ENCODE measurements around the gene PREX1. TPM values are rescaled to one million over a fixed set of nuclear protein-coding genes. Genes with fewer than 3 reads are reported as not detected.

PREX1 gene
- total RNA-seq, 3 donors from 2014 or later: 53.1 to 84.2 (median 65.1) TPM

- H3K36me3 ChIP-seq: no peaks in the 10 kb centered on the region
- no peak overlapping the region for H3K27ac ChIP-seq
- TF ChIP-seq POLR2A (IDR thresholded peaks at IDR 0.05) (no peak), CTCF (IDR thresholded peaks at IDR 0.05) (no peak), POLR2AphosphoS5 (IDR thresholded peaks at IDR 0.05) (no peak)
- H3K4me1 ChIP-seq: no peaks in the 10 kb centered on the region
- no peaks in the 10 kb centered on the region for H3K9me3 ChIP-seq
- intact Hi-C loops (cut with DNase I; ENCODE audit: low total_unique reads): no loop called here
- H3K4me3 ChIP-seq: no peak overlapping the region
- DNase-seq (ENCODE audit: low spot score in 2 of 2): no peak
- no peaks in the 10 kb centered on the region for H3K27me3 ChIP-seq
Measured at GRCh38 chr20:48747840-48748414, 79.9 kb downstream of the PREX1 start.

- intact Hi-C loops (cut with DNase I; ENCODE audit: low total_unique reads): no loop called here
- Histone ChIP-seq H3K4me1 (no peaks in the 10 kb centered on the region), H3K4me3 (no peak overlapping the region), H3K9me3 (no peaks in the 10 kb centered on the region), H3K36me3 (no peaks in the 10 kb centered on the region), H3K27ac (no peak overlapping the region), H3K27me3 (no peaks in the 10 kb centered on the region)
- no peak for DNase-seq (ENCODE audit: low spot score in 2 of 2)
- TF ChIP-seq POLR2A (IDR thresholded peaks at IDR 0.05): no peak
- no peak for TF ChIP-seq POLR2AphosphoS5 (IDR thresholded peaks at IDR 0.05)
- no peak for TF ChIP-seq CTCF (IDR thresholded peaks at IDR 0.05)
Measured at GRCh38 chr20:48745330-48745729, 82.5 kb downstream of the PREX1 start.

GRCh38 chr20:48744515-48744914 lies 83.3 kb downstream of the PREX1 start:
- no peaks in the 10 kb centered on the region for H3K27me3 ChIP-seq
- H3K9me3 ChIP-seq: no peaks in the 10 kb centered on the region
- no peak overlapping the region for H3K4me3 ChIP-seq
- no peak for DNase-seq (ENCODE audit: low spot score in 2 of 2)
- no peak overlapping the region for H3K27ac ChIP-seq
- no peaks in the 10 kb centered on the region for H3K36me3 ChIP-seq
- intact Hi-C loops (cut with DNase I; ENCODE audit: low total_unique reads): no loop called here
- TF ChIP-seq POLR2A (IDR thresholded peaks at IDR 0.05) (no peak), CTCF (IDR thresholded peaks at IDR 0.05) (no peak), POLR2AphosphoS5 (IDR thresholded peaks at IDR 0.05) (no peak)
- H3K4me1 ChIP-seq: no peaks in the 10 kb centered on the region

GRCh38 chr20:48743807-48744206 lies 84.0 kb downstream of the PREX1 start:
- Histone ChIP-seq H3K9me3 (no peaks in the 10 kb centered on the region), H3K36me3 (no peaks in the 10 kb centered on the region), H3K4me1 (no peaks in the 10 kb centered on the region), H3K4me3 (no peak overlapping the region), H3K27me3 (no peaks in the 10 kb centered on the region), H3K27ac (no peak overlapping the region)
- TF ChIP-seq POLR2A (IDR thresholded peaks at IDR 0.05): no peak
- no peak for TF ChIP-seq POLR2AphosphoS5 (IDR thresholded peaks at IDR 0.05)
- no peak for DNase-seq (ENCODE audit: low spot score in 2 of 2)
- intact Hi-C loops (cut with DNase I; ENCODE audit: low total_unique reads): no loop called here

- Histone ChIP-seq H3K27ac (no peak overlapping the region), H3K4me3 (no peak overlapping the region), H3K9me3 (no peaks in the 10 kb centered on the region), H3K27me3 (no peaks in the 10 kb centered on the region), H3K4me1 (no peaks in the 10 kb centered on the region), H3K36me3 (no peaks in the 10 kb centered on the region)
- intact Hi-C loops (cut with DNase I; ENCODE audit: low total_unique reads): no loop called here
- DNase-seq (ENCODE audit: low spot score in 2 of 2): no peak
- TF ChIP-seq POLR2AphosphoS5 (IDR thresholded peaks at IDR 0.05) (no peak), CTCF (IDR thresholded peaks at IDR 0.05) (no peak), POLR2A (IDR thresholded peaks at IDR 0.05) (no peak)
Measured at GRCh38 chr20:48742912-48743680, 84.7 kb downstream of the PREX1 start.
